NCI-H146 treated with DMSO at 0.1 percent for 48 hours (cell line): Measurements from ENCODE around the gene CACNA1C.

Source experiments
- DNase-seq: peaks from one replicate; lab custom pipeline; 2025; ENCODE audit not compliant: unreplicated experiment; lab: John Stamatoyannopoulos, UW

The CACNA1C gene

DNA sequence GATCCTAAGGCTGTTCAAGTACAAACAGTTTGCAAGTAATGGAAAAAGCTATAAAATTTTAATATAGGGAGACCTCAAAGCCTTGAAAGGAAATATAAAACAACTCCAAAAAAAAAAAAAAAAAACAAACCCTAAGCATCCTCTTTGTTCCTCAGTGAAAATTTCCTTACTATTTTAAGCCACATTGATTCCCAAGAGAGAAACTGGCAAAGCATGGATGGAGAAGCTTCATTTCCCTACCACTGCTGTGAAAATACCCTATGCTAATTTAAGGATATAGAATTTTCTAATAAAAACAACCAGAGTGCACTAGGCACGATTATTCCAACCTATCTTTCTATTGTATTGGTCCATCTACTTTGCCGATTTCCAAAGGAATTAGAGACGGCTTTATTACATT is 283.1 kb downstream of the CACNA1C start:
- DNase-seq: no peak

DNA sequence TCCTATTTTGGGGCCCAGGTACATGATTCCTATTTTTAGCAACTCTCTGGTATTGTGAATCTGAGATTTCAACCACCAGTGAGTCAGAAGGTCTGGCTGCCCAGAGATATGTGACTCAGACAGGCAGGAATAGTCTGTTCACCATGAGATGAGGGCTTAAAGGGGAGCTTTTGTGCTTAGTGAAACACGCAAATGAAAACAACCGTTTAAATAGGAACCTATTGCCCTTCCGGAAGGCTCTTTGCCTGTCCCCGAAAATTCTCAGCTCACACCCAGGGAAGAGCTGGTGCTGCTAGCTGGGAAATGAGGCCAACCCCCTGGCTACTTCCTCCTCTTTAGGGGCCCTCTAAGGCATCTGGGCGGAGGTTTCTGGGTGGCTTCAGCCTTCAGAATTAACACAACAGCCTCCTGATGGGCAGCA is 283.6 kb downstream of the CACNA1C start:
- DNase-seq: no peak

- DNase-seq: no peak
Measured at GRCh38 chr12:2337031-2338010, 284.5 kb downstream of the CACNA1C start.

- DNase-seq: no peak
Measured at GRCh38 chr12:2338381-2338780, 285.6 kb downstream of the CACNA1C start.

DNA sequence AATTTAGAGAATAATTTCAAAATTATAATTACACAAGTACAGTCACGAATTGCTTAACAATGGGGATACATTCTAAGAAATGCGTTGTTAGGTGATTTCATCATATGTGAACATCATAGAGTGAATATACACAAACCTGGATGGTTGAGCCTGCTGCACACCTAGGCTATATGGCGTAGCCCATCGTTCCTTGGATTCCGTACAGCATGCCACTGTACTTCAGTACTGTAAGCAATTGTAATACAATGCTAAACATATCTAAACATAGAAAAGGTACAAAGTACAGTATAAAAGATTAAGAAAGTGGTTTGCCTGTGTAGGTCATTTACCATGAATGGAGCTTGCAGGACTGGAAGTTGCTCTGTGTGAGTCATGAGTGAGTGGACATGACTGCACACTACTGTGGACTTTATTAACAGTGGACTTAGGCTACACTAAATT is 286.2 kb downstream of the CACNA1C start:
- DNase-seq: no peak

GRCh38 chr12:2341051-2341751 is 288.4 kb downstream of the CACNA1C start:
- DNase-seq: no peak

DNA sequence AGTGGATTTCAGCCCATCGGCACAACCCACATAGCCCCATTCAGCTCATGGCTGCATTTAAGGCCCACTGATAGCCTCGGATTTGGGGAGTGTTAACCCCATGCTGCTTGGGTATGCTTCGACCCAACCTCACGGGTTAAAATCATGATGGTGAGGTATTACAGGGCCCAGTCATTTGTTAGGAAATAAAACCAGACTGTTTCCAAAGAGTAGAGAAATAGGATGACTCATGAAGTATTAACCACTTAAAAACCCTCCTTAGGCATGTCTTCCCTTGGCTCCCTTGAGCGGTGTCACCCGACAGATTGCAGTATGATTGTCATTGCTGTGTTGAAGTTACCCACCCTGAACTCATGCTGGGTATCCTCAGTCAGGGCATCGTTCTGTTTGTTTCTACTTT is 289.1 kb downstream of the CACNA1C start:
- DNase-seq: no peak

DNA sequence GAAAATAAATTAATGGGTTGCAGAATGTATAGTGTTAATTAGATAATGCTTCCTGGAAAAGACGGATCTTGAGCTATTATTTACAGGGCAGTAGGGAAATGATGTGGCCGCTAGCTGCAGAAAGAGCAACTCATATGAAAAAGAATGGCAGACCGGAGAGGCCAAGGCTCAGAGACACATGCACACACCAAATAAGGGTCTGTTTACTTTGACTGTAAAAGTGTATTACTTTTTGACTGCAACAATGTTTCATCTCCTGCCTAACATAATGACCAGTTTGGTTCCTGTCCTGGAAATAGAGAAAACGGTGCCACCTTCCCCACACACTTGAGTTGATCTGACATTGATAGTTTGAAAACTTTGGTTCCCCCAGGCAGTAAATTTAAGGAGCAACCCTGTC is 290.9 kb downstream of the CACNA1C start:
- DNase-seq: no peak

DNA sequence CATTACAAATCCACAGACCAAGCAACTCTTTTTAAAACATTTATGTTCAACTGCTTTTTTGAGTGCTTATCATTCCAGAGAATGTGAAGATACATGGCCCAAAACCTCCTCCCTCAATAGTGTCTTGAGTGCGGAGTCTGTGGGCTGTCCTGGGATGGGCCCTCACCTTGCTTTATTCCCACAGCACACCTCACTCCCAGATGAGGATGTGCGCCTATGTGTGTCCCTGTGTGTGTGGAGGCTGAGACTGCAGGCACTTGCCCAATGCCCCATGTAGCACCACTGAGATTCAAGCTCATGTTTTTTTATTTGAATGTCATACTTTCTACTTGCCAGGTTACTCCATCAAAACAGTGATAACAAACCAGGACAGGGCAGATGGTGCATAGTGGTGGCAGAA is 291.7 kb downstream of the CACNA1C start:
- DNase-seq: no peak

- no peak for DNase-seq
Measured at GRCh38 chr12:2344885-2345284, 292.1 kb downstream of the CACNA1C start.

DNA sequence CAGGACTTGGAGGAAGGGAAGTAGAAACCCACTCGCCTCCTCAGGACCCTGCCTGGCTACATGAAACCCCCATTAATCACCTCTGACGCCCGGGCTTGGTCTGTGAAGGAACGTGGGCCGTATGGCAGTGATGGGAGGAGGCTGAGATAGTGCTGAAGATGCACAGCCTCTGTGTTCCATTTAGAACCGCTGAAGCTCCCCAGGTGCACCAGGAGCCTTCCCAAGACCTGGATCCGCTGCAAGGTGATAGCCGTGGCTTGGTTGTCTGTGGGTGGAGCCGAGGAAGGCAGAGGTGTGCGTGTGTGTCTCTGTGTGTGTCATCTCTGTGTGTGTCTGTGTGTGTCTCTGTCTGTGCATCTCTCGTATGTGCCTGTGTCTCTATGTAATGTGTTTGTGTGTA is 293.1 kb downstream of the CACNA1C start:
- no peak for DNase-seq

- DNase-seq: no peak
Measured at GRCh38 chr12:2346416-2346815, 293.6 kb downstream of the CACNA1C start.

DNA sequence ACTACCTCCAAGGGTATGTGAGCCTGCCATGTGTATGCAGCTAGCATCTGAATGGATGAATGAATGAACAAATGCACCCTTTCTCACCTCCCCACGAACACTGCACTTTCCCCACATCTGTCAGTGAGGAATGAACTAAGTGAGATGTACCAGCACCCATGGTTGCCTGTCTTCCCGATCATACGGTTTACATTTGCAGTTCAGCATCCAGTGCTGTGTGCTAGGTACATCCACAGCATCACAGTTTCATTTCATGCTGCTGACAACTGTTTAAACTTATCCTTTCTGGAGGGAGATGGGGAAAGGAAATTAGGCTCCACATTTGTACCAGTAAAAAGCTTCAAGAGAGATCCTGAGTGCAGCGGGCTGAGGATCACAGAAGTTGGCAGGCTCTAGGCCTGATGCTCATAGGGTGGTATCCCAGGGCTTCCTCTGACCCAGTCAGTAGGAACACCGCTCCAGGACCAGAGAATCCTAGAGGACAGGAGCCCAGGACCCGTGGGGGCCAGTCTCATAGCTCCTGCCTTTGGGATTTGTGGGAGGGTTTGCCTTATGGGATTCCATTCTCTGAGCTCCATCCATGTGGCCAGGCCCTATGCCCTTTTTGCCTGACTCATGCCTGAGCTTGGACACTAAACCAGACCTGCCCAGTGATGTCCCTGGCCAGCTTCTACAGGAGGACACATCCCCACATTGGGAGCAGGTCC is 294.5 kb downstream of the CACNA1C start:
- DNase-seq: no peak

- no peak for DNase-seq
Measured at GRCh38 chr12:2347844-2348481, 295.2 kb downstream of the CACNA1C start.

DNA sequence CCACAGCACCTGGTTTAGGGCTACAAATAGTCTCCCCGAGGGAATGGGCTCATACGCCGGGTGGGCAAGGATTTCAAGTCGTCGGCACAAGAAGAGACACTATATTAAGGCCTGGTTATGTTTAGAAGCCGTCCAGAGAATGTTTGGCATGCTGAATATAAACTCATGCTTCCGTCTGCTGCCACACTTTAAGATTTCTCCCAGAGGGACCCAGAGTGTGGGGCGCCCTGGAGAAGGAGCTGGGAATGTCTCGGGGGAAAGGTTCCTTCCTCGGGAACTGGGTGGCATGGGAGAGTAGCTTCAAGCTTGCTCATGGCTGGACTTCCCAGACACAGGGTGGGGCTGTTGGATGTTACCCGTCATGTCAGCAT is 295.7 kb downstream of the CACNA1C start:
- DNase-seq: no peak

- no peak for DNase-seq
Measured at GRCh38 chr12:2351161-2351560, 298.4 kb downstream of the CACNA1C start.

DNA sequence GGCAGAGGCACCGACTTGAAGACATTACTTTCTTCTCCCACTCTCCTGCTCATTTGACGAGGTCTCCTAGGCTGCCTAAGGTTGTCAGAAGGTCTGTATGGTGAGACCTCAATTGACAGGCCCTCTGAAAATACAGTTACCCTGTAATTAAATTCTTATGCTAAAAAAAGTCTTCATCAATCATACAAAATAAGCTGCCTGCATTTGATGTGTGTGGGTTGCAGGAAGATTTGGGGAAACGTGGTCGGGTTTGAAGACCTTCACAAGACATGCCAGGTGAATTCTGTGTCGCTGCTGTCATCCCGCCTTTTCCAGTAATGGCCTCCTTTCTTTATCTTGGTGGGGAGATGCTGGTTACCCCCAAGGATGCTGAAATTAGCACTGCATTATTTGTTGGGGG is 299.4 kb downstream of the CACNA1C start:
- no peak for DNase-seq

- DNase-seq: no peak
Measured at GRCh38 chr12:2353281-2353680, 300.5 kb downstream of the CACNA1C start.

DNA sequence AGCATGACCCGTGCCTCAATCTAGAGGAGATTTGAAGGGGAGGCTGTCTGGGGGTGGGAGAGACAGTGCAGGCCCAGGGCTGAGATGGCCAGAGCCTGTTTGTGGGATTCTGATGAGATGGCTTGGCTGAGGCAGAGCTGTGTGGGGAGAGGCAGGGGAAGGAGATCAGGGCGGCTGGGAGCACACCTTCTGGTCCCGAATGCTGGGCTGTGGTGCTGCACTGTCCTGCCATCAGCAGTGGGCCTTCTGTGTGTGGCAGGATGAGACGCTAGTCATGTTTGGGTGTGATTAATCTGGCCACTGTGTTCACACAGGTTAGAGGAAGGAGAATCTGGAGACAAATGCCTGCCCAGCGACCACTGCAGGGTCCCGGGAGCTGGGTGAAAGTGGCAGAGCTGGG is 300.9 kb downstream of the CACNA1C start:
- DNase-seq: no peak

DNA sequence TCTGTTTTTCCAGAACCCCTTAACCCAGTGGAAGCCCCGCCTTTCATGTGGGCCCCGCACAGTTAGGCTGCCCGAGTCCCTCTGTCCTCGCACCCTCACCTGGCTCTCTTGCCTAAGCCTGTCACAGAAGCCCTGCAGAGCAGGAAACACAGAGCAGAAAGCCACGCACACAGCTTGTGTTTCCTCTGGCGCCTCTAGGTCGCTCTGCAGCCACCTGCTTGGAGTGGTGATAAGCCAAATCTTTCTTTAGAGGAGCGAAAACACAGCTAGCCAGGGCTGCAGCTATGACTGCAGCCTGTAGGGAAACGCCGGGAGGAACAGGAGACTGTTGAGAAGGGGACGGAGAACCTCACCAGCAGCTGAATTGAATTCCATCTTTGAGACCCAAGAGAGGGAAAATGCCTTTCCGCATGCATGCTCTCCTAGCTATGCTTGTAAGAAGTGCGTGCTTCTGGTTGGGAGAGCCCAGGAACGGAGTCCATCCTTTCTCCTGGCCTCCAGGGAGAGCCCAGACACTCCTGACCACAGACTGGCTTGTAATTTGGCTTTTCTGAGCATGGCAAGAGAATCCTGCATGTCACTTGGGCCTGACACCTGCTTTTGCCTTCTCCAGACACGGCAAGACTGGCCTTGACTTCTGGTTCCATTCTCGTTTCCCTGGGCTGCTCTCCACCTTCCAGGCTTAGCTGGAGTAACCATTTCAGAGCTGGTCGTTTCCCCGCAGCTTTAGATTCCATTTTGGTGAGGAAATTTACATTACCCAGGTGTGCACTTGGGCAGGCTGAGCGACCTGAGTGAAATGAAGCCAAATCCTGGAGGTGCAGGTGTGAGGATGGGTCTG is 301.6 kb downstream of the CACNA1C start:
- DNase-seq: no peak
